H1 (cell line): ENCODE results near the gene ABI1. TPM values are rescaled to one million over a fixed set of nuclear protein-coding genes. Genes with fewer than 3 reads are reported as not detected.

Experiments
- CTCF ChIA-PET: fragments of 300-600 bp; sonication (Branson Sonifier 250); formaldehyde crosslinking; loops from one replicate; lab custom pipeline; 2021; ENCODE audit not compliant: partially characterized antibody; lab: Charles Lee
- POLR2A ChIA-PET: fragments of 300-600 bp; sonication (Branson Sonifier 250); formaldehyde crosslinking; loops from one replicate; lab custom pipeline; 2021; ENCODE audit warnings: inconsistent platforms; ENCODE audit not compliant: partially characterized antibody; lab: Charles Lee
- DNase-seq, 2 experiments: peaks; one replicate each; pipeline versions ENCODE4 v3.0.0 to v3.0.0-alpha.2; 2010 to 2022; ENCODE audit warnings: low spot score in 2 of 2, low read depth in 1 of 2, mixed read lengths in 1 of 2
- FAIRE-seq: peaks from 2 replicates; lab custom pipeline; 2011; peaks lifted over from hg19 to GRCh38; lab: Jason Lieb, UNC
- H2AFZ ChIP-seq: 2 replicates; pipeline ENCODE4 v1.8.1; 2012; ENCODE audit warnings: low read length, inconsistent platforms
- H2AK5ac ChIP-seq: 2 replicates; pipeline ENCODE4 v1.6.1; 2013; ENCODE audit warnings: low read depth, low read length
- H2BK120ac ChIP-seq: replicated peaks from 2 replicates; pipeline ENCODE3; 2013; ENCODE audit warnings: low read depth, low read length, inconsistent platforms
- H2BK12ac ChIP-seq: 2 replicates; pipeline ENCODE4 v1.6.1; 2013; ENCODE audit warnings: low read depth, low read length
- H2BK15ac ChIP-seq: 2 replicates; pipeline ENCODE4 v1.6.1; 2013; ENCODE audit warnings: low read length
- H2BK20ac ChIP-seq: 2 replicates; pipeline ENCODE4 v1.6.1; 2013; ENCODE audit warnings: low read length
- H2BK5ac ChIP-seq: 2 replicates; pipeline ENCODE4 v1.6.1; 2013; ENCODE audit warnings: low read depth, low read length
- H3K14ac ChIP-seq: 2 replicates; pipeline ENCODE4 v1.6.1; 2013; ENCODE audit warnings: inconsistent platforms; ENCODE audit not compliant: insufficient read length
- H3K18ac ChIP-seq: 2 replicates; pipeline ENCODE4 v1.6.1; 2013; ENCODE audit warnings: low read length; ENCODE audit errors: extremely low read depth
- H3K23ac ChIP-seq: 2 replicates; pipeline ENCODE4 v1.6.1; 2013; ENCODE audit warnings: inconsistent platforms; ENCODE audit not compliant: insufficient read length
- H3K23me2 ChIP-seq: 2 replicates; pipeline ENCODE4 v1.6.1; 2013; ENCODE audit warnings: low read depth, low read length
- H3K27ac ChIP-seq: 2 replicates; pipeline ENCODE4 v1.6.1; 2011; ENCODE audit warnings: low read depth, low read length, inconsistent platforms
- H3K27me3 ChIP-seq, 4 experiments: replicated peaks in 1 of 4; 1 replicate in 1 of 4; 2 replicates in 3 of 4; pipeline versions ENCODE4 v1.6.1 to v1.8.1; 2011 to 2013; ENCODE audit warnings: low read length in 3 of 4, mild to moderate bottlenecking in 3 of 4, inconsistent platforms in 2 of 4, mixed read lengths in 2 of 4, moderate library complexity in 1 of 4; ENCODE audit not compliant: control insufficient read depth in 3 of 4, insufficient read depth in 3 of 4; ENCODE audit errors: extremely low read depth in 1 of 4
- H3K36me3 ChIP-seq, 4 experiments: 2 replicates each; pipeline versions ENCODE4 v1.6.1 to v1.8.1; 2011 to 2013; ENCODE audit warnings: mild to moderate bottlenecking in 4 of 4, low read length in 3 of 4, moderate library complexity in 2 of 4, control low read depth in 1 of 4, inconsistent platforms in 1 of 4; ENCODE audit not compliant: insufficient read depth in 4 of 4, control insufficient read depth in 2 of 4
- H3K4ac ChIP-seq: replicated peaks from 2 replicates; pipeline ENCODE3; 2013; ENCODE audit warnings: low read length, low read depth, mixed read lengths, inconsistent platforms; ENCODE audit not compliant: insufficient read length
- H3K4me1 ChIP-seq, 4 experiments: replicated peaks in 1 of 4; 1 replicate in 1 of 4; 2 replicates in 3 of 4; pipeline versions ENCODE4 v1.6.1 to v1.8.1; 2011 to 2013; ENCODE audit warnings: low read length in 3 of 4, inconsistent platforms in 2 of 4, mixed read lengths in 1 of 4; ENCODE audit not compliant: insufficient read depth in 4 of 4, control insufficient read depth in 3 of 4
- H3K4me2 ChIP-seq, 2 experiments: 2 replicates each; pipeline versions ENCODE4 v1.6.1 to v1.8.1; 2011 to 2013; ENCODE audit warnings: low read depth in 2 of 2, low read length in 2 of 2, control low read depth in 1 of 2, inconsistent platforms in 1 of 2, mild to moderate bottlenecking in 1 of 2; ENCODE audit not compliant: insufficient read depth in 1 of 2
- H3K4me3 ChIP-seq, 4 experiments: fragments of 200-600, 300-600 bp in 1 of 4; sonication (generic), shearing (Covaris generic), sonication (Bioruptor Twin) in 1 of 4; 2 replicates each; pipeline versions ENCODE4 v1.5.1 to v1.8.1; 2011 to 2016; ENCODE audit warnings: low read length in 4 of 4, low read depth in 3 of 4, control low read depth in 2 of 4, inconsistent platforms in 2 of 4, mild to moderate bottlenecking in 2 of 4, mixed read lengths in 1 of 4, moderate library complexity in 1 of 4; ENCODE audit not compliant: insufficient read depth in 2 of 4; ENCODE audit errors: extremely low read depth in 1 of 4
- H3K56ac ChIP-seq: replicated peaks from 2 replicates; pipeline ENCODE3; 2013; ENCODE audit warnings: low read depth, mild to moderate bottlenecking, mixed read lengths, low read length, inconsistent platforms; ENCODE audit not compliant: insufficient read length
- H3K79me1 ChIP-seq: 2 replicates; pipeline ENCODE4 v1.6.1; 2013; ENCODE audit warnings: low read depth, low read length, control low read depth
- H3K79me2 ChIP-seq, 2 experiments: 2 replicates each; pipeline versions ENCODE4 v1.6.1 to v1.8.1; 2012 to 2013; ENCODE audit warnings: low read length in 2 of 2, mild to moderate bottlenecking in 2 of 2, inconsistent platforms in 1 of 2; ENCODE audit not compliant: insufficient read depth in 2 of 2, control insufficient read depth in 1 of 2
- H3K9ac ChIP-seq, 4 experiments: replicated peaks in 1 of 4; 1 replicate in 1 of 4; 2 replicates in 3 of 4; pipeline versions ENCODE4 v1.6.1 to v1.8.1; 2011 to 2013; ENCODE audit warnings: low read depth in 3 of 4, low read length in 3 of 4, control low read depth in 2 of 4, mild to moderate bottlenecking in 2 of 4, moderate library complexity in 2 of 4, inconsistent platforms in 1 of 4; ENCODE audit errors: extremely low read depth in 1 of 4
- H3K9me3 ChIP-seq, 2 experiments: 2 replicates each; pipeline versions ENCODE4 v1.6.1 to v1.8.1; 2012 to 2013; ENCODE audit warnings: mild to moderate bottlenecking in 2 of 2, moderate library complexity in 2 of 2, control low read depth in 1 of 2, inconsistent platforms in 1 of 2, low read depth in 1 of 2, low read length in 1 of 2, mixed read lengths in 1 of 2; ENCODE audit not compliant: insufficient read depth in 2 of 2
- H4K20me1 ChIP-seq, 2 experiments: replicated peaks in 1 of 2; 2 replicates each; pipeline versions ENCODE3 to v1.8.1; 2011 to 2013; ENCODE audit warnings: inconsistent platforms in 2 of 2, low read length in 2 of 2, mild to moderate bottlenecking in 1 of 2; ENCODE audit not compliant: insufficient read depth in 2 of 2, control insufficient read depth in 1 of 2
- H4K5ac ChIP-seq: 2 replicates; pipeline ENCODE4 v1.6.1; 2013; ENCODE audit warnings: low read length, low read depth, mixed read lengths, inconsistent platforms; ENCODE audit not compliant: insufficient read length
- H4K8ac ChIP-seq: 2 replicates; pipeline ENCODE4 v1.8.0; 2013; ENCODE audit warnings: mild to moderate bottlenecking, moderate library complexity, low read length, inconsistent platforms; ENCODE audit not compliant: insufficient read depth; ENCODE audit errors: extremely low read depth
- H4K91ac ChIP-seq: replicated peaks from 2 replicates; pipeline ENCODE3; 2013; ENCODE audit warnings: low read length, mixed read lengths, inconsistent platforms; ENCODE audit not compliant: insufficient read length
- CEBPB ChIP-seq: IDR thresholded peaks from 2 replicates; pipeline ENCODE4 v1.6.1; 2012; ENCODE audit warnings: low read depth, low read length
- JUND ChIP-seq: IDR thresholded peaks from 2 replicates; pipeline ENCODE4 v1.6.1; 2011; ENCODE audit warnings: mild to moderate bottlenecking, improper control_type of control experiment, low read length
- SIN3A ChIP-seq, 2 experiments: IDR thresholded peaks in 1 of 2; conservative IDR thresholded peaks in 1 of 2; 2 replicates each; pipeline ENCODE4 v1.6.1; 2011 to 2012; ENCODE audit warnings: low read length in 2 of 2, improper control_type of control experiment in 1 of 2, low read depth in 1 of 2, mild to moderate bottlenecking in 1 of 2
- TAF1 ChIP-seq: IDR thresholded peaks from 2 replicates; pipeline ENCODE4 v1.6.1; 2011; ENCODE audit warnings: mild to moderate bottlenecking, low read depth, low read length
- TBP ChIP-seq: IDR thresholded peaks from 2 replicates; pipeline ENCODE4 v1.6.1; 2011; ENCODE audit warnings: low read depth, low read length, improper control_type of control experiment
- TEAD4 ChIP-seq: IDR thresholded peaks from 2 replicates; pipeline ENCODE4 v1.6.1; 2012; ENCODE audit warnings: low read depth, low read length, inconsistent platforms, mixed read lengths
- WGBS, 2 experiments: shearing (Covaris generic) in 1 of 2; methylation state at CpG; one replicate each; pipeline versions ENCODE4 v1.1.6 to v1.1.7; 2013 to 2015; ENCODE audit warnings: low lambda C conversion rate in 2 of 2, mixed read lengths in 2 of 2, inconsistent platforms in 1 of 2, low coverage in 1 of 2, missing lambda C conversion rate in 1 of 2; ENCODE audit not compliant: insufficient replicate concordance in 2 of 2, insufficient coverage in 1 of 2, insufficient read length in 1 of 2; ENCODE audit errors: extremely low coverage in 1 of 2, missing lambda C conversion rate in 1 of 2; 5-methylcytosine and 5-hydroxymethylcytosine counted together
- polyA plus RNA-seq, 7 experiments: library from polyadenylated mRNA; depleted of rRNA in 3 of 7; stranded (reverse) in 5 of 7; unstranded in 2 of 7; fragments of >200 nt in 5 of 7; fragments of 200-250 nt in 2 of 7; gene quantifications; 1 replicate in 5 of 7; 2 replicates in 1 of 7; 4 replicates in 1 of 7; pipeline versions ENCODE4 v1.2.1 to v1.2.3, GENCODE V29; 2011 to 2013; ENCODE audit warnings: missing spikeins in 2 of 7, mixed read lengths in 2 of 7
- total RNA-seq: library from RNA; stranded (reverse); fragmentation: NEBNext Ultra II Directional; extraction: Animal tissue kit (Norgen Biotek cat#: 25700); gene quantifications from 2 replicates; pipeline ENCODE4 v1.2.1, GENCODE V29; 2021

The ABI1 gene
- total and polyA plus RNA-seq, 2 of the 8 experiments (the other 6 are each of a cell fraction or from before 2014, with no cell fraction given) = 35.4 to 37.0 TPM

DNA sequence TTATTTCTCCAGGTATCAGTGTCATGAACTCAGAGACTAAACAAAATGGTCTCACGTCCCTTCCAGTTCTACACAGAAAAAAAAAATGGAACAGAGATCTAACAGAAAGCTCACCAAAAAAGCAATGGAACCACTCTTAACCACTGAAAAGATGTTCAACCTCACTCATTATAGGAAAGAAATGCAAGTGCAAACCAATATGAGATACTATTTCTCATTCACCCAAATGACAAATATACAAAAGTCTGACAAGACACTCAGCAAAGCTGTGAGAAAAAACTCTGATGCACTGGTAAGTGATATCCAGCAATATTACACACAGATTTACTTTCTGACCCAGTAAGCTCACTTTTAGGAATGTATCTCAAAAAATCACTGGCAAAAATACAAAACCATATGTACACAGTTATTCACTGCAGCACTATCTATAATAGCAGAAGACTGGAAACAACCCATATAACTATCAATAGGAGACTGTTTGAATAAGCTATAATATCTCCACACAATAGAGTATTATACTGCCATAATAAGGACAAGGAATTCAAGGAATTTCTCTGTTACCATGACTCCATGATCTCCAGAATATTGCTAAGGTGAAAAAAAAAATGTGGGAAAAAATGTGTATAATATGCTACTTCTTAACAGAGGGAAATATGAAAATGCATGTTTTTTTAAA is 36.6 kb downstream of the ABI1 start:
- FAIRE-seq (no peak), DNase-seq (no peak)
- Histone ChIP-seq H3K27me3 (no peaks in the 10 kb centered on the region), H3K27ac (no peak overlapping the region), H4K5ac (no peak overlapping the region), H3K23ac (no peak overlapping the region), H2AFZ (no peak overlapping the region), H3K4me1 (no peaks in the 10 kb centered on the region), H3K23me2 (no peaks in the 10 kb centered on the region), H3K79me2 (peaks cover 0 to 43% of the 10 kb centered on the region in 2 experiments; a peak in 2 of 4 replicates), H3K9me3 (no peaks in the 10 kb centered on the region), H2BK15ac (no peak overlapping the region), H3K18ac (no peak overlapping the region), H3K56ac (no peak overlapping the region), H2BK120ac (no peak overlapping the region), H2BK5ac (no peak overlapping the region), H2BK12ac (no peak overlapping the region), H4K8ac (no peak overlapping the region), H3K79me1 (no peaks in the 10 kb centered on the region; the same call in 1 of the 2 replicates), H3K14ac (no peak overlapping the region), H3K9ac (no peak overlapping the region), H3K4me3 (no peak overlapping the region), H4K91ac (no peak overlapping the region), H2AK5ac (no peak overlapping the region), H2BK20ac (no peak overlapping the region), H3K4me2 (no peak overlapping the region), H4K20me1 (peaks cover 0 to 2% of the 10 kb centered on the region in 2 experiments), H3K4ac (no peak overlapping the region), H3K36me3 (no peaks in the 10 kb centered on the region)
- ChIA-PET CTCF (interaction anchor here (0.6 to 1.1 kb wide), 4 partner anchors 19 to 920 kb away, joined by 3 to 5 read pairs (median 4); no protein-coding TSS in a partner anchor), POLR2A (no interaction called here)
- no peak for TF ChIP-seq JUND
- no peak for TF ChIP-seq TAF1
- no peak for TF ChIP-seq CEBPB
- no peak for TF ChIP-seq TBP
- no peak for TF ChIP-seq SIN3A (conservative IDR thresholded peaks at IDR 0.05 in 1 of 2, IDR thresholded peaks at IDR 0.05 in 1 of 2; ENCODE audit: low read depth in 1 of 2, low read length in 2 of 2)
- no peak for TF ChIP-seq TEAD4
- WGBS, 2 experiments = 87% methylated on average over 1 of the region's 1 CpG; no CpG with 5 or more reads in 1 of the 2 experiments
